GM21526 (cell line): Measurements from ENCODE around the gene CDKN2AIPNL.
"Not testable (repeated sequence)": the region's sequence is repeated elsewhere in the genome, so short reads cannot be mapped to it uniquely, and the experiment has no call there.

Source experiments
- ATAC-seq: cut with Tn5 transposase; IDR thresholded peaks from one replicate; pipeline ENCODE4 v1.9.1; 2021; ENCODE audit warnings: moderate library complexity; ENCODE audit not compliant: unreplicated experiment, low FRiP score

The CDKN2AIPNL gene

GRCh38 chr5:134439210-134439654 lies 27.6 kb upstream of the CDKN2AIPNL start:
- ATAC-seq: no peak

DNA sequence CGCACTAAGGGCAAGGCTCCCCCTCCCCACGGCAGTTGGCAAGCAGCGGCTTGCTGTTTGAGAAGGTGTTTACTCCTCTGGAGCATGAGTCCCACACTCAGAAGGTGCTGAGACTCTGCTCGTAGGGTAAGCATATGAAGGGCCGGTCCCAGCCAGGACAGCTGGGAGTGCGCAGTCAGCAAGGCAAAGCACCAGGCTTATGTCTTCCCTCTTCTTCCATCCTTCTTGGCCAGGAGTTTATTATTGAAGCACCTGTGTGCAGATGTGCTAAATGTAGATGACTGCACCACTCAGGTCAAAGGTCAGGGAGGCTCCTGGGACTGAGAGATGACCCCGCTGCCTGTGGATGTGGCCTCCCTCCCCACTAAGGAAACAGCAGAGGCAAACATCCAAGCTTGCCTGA lies 27.0 kb upstream of the CDKN2AIPNL start:
- ATAC-seq: no peak

- no peak for ATAC-seq
Observed at GRCh38 chr5:134437847-134438581, 26.3 kb upstream of the CDKN2AIPNL start.

- ATAC-seq: no peak
Observed at GRCh38 chr5:134437340-134437846, 25.7 kb upstream of the CDKN2AIPNL start.

- ATAC-seq: peak; percentile 76
Observed at GRCh38 chr5:134436523-134437339, 25.1 kb upstream of the CDKN2AIPNL start.

DNA sequence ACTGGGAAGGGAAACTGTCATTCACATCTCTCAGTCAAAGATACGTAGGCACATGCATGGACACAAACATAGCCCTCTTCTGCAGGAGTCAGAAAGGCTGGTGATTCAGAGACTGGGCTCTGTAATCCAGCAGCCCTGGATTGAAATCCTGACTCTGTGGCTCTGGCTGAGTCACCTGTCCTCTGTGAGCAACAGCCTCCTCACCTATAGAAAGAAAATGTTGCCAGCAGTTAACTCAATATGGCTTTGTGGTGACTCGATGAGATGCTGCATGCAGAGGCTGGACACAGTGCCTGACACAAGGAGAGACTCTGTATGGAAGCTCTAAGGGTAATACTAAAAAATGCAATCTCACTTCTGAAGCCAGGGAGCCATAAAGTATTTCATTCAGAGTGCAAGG lies 23.9 kb upstream of the CDKN2AIPNL start:
- ATAC-seq: no peak

GRCh38 chr5:134432677-134433359 lies 21.1 kb upstream of the CDKN2AIPNL start:
- ATAC-seq: no peak

DNA sequence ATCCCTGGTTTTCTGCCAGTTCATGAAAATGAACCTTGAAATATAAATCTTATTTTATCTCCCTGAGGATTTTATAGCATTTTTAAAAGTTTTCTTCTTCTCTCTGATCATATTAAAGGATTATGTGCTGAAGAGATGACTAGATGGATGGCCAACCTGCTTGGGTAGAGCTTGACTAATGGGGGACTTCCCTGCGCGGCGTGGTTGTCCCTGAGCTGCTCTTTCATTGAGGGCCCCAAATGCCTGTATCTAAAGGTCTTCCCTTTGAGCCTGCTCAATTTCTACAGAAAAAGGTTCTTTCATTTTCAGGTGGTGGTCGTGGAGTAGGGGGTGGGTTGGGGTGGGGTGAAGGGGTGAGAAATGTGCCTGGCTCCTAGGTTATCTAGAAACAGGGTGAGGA lies 20.5 kb upstream of the CDKN2AIPNL start:
- no peak for ATAC-seq

DNA sequence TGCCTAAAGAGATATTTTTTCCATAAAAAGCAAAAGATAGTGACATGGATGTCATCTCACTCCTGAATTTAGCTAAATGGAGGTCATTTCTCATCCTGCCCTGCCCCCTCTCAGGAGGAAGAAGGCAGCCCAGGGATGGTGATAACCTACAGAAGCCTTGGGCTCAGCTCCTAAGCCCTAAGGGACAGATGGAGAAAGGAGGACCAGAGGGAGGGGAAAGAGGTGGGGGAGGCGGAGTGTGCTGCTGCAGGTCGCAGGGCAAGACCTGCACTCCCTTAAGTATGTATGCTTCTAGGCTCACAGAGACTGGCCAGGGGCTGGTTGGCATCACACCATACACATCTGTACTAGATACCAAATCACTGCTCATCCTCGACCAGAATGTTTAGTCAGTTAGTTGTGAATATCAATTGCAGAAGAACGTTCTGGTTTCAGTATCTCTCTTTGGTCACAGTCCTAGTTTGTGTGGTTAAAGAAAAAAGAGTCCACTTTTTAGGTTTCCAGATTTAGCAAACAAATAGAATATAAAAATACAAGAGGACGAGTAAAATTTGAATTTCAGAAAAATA lies 18.4 kb upstream of the CDKN2AIPNL start:
- no peak for ATAC-seq

DNA sequence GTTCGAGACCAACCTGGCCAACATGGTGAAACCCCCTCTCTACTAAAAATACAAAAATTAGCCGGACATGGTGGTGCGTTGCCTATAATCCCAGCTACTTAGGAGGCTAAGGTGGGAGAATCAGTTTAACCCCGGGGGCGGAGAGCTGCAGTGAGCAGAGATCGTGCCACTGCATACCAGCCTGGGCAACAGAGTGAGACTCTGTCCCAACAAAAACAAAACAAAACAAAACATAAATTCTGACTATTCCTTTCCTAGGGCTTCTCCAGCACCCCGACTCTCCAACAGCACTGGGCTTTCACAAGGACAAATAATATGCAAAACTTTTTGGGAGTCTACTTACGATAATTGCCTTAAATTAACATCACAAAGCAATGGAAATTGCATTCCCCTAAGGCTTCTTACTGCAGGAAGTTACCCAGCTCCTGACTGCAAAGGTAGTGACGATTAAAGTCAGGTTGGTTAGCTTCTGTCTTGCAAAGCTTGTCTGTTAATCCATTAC lies 15.9 kb upstream of the CDKN2AIPNL start:
- no peak for ATAC-seq

GRCh38 chr5:134426361-134426760 lies 14.7 kb upstream of the CDKN2AIPNL start:
- no peak for ATAC-seq

- ATAC-seq: no peak
Observed at GRCh38 chr5:134423376-134423775, 11.7 kb upstream of the CDKN2AIPNL start.

DNA sequence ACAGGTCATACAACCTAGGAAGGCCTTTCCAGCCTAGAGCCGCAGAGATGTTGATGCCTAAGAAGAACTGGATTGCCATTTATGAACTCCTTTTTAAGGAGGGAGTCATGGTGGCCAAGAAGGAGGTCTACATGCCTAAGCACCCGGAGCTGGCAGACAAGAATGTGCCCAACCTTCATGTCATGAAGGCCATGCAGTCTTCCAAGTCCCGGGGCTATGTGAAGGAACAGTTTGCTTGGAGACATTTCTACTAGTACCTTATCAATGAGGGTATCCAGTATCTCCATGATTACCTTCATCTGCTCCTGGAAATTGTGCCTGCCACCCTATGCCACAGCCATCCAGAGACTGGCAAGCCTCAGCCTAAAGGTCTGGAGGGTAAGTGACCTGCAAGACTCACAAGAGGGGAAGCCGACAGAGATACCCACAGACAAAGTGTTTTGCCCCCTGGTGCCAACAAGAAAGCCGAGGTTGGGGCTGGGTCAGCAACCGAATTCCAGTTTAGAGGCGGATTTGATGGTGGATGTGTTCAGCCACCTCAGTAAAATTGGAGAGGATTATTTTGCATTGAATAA lies 11.2 kb upstream of the CDKN2AIPNL start:
- no peak for ATAC-seq

GRCh38 chr5:134421038-134421437 lies 9.4 kb upstream of the CDKN2AIPNL start:
- not testable (repeated sequence) for ATAC-seq

GRCh38 chr5:134420343-134420742 lies 8.7 kb upstream of the CDKN2AIPNL start:
- no peak for ATAC-seq

GRCh38 chr5:134418958-134419357 lies 7.3 kb upstream of the CDKN2AIPNL start:
- no peak for ATAC-seq

DNA sequence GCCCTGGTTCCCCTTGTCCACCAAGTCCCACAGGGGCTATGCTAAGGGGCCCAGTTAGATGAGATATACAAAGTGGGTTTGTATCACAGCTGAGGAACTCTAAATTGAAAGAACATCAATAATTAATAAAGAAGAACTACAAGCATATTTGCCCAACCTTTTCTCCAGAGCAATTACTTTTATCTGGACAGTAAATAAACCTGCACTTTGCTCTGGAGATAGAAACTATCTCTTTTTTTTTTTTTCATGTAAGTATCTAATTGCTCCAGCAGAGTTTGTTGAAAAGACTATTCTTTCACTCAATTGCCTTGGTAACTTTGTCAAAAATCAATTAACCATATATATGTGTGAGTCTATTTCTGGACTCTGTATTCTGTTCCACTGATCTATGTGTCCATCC lies 6.0 kb upstream of the CDKN2AIPNL start:
- ATAC-seq: no peak

GRCh38 chr5:134413046-134413445 lies 1.4 kb upstream of the CDKN2AIPNL start:
- ATAC-seq: no peak

- ATAC-seq: no peak
Observed at GRCh38 chr5:134411228-134411545, 494 bp downstream of the CDKN2AIPNL start.

- no peak for ATAC-seq
Observed at GRCh38 chr5:134410822-134411221, 859 bp downstream of the CDKN2AIPNL start.
